SK-N-SH treated with all-trans-retinoic acid at 6 μM for 48 hours (cell line): ENCODE results near the gene PARK7.

Experiments used
- ARNTL ChIP-seq: fragments of 450-650 bp; formaldehyde crosslinking; IDR thresholded peaks from 2 replicates; pipeline ENCODE4 v1.5.0; 2020; ENCODE audit warnings: low read depth, mild to moderate bottlenecking, moderate library complexity, borderline replicate concordance
- CSDC2 ChIP-seq: fragments of 250-450 bp; sonication (Bioruptor Pico); IDR thresholded peaks from 2 replicates; pipeline ENCODE4 v1.5.0; 2020; ENCODE audit warnings: mild to moderate bottlenecking, moderate library complexity
- PATZ1 ChIP-seq: fragments of 250-450 bp; sonication (Bioruptor Pico); IDR thresholded peaks from 2 replicates; pipeline ENCODE4 v1.8.0; 2020; ENCODE audit warnings: mild to moderate bottlenecking, moderate library complexity, borderline replicate concordance
- ZC3H10 ChIP-seq: fragments of 250-450 bp; sonication (Bioruptor Pico); IDR thresholded peaks from 2 replicates; pipeline ENCODE4 v1.5.1; 2021; ENCODE audit warnings: mild to moderate bottlenecking, moderate library complexity
- ZNF565 ChIP-seq: fragments of 450-650 bp; formaldehyde crosslinking; conservative IDR thresholded peaks from 2 replicates; pipeline ENCODE4 v1.5.0; 2020; ENCODE audit warnings: low read depth, mild to moderate bottlenecking, moderate library complexity

- TF ChIP-seq CSDC2 (CRISPR knock-in tag) (no peak), ZNF565 (CRISPR knock-in tag) (no peak), ZC3H10 (CRISPR knock-in tag) (no peak), ARNTL (CRISPR knock-in tag) (no peak), PATZ1 (CRISPR knock-in tag) (no peak)
Observed at GRCh38 chr1:8016210-8016894, 54.8 kb downstream of the PARK7 start.
